ENCODE measurements around the gene RGS9.
"Not testable (repeated sequence)": the region's sequence is repeated elsewhere in the genome, so short reads cannot be mapped to it uniquely, and the experiment has no call there.

The RGS9 gene

DNA sequence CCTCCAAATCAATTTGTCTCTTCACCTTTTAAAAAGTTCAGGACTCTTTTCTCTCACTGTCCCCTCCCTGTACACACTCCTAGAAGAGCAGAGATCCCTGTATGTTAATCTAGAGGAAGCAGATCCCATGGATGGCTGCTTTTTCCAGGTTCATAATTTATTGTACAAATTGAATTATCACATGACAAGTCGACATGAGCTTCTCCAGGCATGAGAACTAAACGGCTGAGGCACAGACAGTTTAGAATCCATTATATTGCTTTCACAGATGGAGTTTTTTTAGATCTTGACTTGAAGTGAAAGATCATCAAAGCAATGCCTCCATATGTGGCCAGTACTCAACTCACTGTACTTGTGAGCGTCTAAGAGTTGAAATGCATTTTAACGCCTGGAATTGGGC, 47.9 kb downstream of the RGS9 start:
- no peak for DNase-seq

DNA sequence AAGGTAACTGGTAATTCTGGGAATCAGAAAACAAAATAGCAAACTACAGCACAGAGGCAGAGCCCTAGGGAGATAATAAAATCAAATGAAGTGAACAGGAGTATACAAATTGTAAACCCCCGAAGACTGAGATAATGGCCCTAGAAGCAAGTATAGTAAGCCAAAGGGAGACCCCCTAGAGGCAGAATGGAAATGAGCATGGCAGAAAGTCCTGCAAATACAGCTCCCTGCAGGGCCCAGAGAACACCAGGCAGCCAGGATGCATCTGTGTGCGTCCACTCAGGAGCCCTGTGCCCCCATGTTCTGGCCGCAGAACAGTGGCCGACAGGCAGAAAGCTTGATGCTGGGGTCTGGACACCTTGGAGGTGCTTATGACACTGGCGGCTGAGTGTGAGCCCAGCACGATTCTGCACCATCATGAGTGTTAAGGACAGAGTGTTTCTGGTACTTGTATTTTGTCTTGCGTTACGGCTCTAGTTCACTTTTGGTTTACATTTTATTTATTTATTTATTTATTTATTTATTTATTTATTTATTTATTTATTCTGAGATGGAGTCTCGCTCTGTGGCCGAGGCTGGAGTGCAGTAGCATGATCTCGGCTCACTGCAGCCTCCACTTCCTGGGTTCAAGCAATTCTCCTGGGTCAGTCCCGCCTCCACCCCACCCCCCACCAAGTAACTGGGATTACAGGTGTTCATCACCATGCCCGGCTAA, 48.7 kb downstream of the RGS9 start:
- DNase-seq: no peak

DNA sequence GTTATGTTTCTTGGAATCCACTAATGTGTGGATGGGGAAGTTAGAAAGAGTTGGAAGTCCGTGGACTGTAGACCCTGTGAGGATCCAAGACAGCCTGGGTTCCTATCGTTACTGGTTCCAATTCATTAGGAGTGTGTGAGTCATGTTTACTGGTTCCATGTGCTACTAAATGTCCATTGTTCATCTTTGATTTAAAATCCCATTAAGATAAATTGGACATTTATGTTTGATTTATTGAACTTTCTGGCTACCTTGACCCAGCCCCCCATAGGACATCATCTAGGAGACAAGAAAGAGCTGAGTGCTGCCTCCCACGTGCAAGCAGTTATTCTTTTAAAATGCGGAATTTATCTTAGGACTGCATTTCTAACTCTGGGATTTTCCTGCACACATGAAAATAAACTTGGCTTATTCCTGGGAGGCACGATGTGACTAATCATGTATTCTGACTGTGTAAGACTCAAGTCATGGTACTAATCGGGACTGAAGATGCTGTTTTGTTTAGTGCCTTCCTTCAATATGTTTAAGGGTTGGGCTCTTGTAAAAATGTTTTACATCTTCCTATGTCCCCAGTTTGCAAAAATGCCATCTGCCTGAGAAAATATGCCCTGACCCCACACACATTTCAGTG, 53.4 kb downstream of the RGS9 start:
- no peak for DNase-seq

DNA sequence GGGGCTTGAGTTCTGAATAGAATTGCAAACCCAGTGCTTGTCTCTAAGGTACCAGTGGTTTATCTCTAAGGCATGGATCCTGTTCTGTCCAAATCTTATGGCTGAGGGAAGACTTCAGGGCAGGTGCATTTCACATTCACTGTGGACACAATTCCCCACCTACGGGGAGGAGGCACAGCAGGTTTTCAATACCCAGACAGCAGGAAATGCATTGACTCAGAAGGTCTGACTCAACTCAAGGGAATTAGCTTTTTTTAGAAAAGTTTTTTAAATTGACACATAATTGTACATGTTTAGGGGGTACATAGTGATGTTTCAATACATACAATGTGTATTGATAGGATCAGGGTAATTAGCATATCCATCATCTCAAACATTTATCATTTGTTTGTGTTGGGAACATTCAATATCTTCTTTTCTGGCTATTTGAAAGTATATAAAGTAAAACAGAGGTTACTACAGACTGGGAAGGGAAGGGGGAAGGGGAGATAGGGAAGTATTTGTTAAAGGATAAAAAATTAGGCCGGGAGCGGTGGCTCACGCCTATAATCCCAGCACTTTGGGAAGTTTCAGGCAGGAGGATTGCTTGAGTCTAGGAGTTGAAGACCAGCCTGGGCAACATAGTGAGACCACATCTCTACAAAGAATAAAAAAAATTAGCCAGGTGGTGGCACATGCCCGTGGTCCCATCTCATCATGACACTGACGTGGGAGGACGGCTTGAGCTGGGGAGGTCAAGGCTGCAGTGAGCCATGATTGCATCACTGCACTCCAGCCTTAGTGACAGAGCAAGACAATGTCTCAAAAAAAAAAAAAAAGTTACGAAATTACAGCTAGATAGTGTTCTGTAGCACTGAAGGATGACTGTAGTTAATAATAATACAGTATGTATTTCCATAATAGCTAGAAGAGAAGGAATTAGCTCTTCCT, 54.9 kb downstream of the RGS9 start:
- DNase-seq: no peak

DNA sequence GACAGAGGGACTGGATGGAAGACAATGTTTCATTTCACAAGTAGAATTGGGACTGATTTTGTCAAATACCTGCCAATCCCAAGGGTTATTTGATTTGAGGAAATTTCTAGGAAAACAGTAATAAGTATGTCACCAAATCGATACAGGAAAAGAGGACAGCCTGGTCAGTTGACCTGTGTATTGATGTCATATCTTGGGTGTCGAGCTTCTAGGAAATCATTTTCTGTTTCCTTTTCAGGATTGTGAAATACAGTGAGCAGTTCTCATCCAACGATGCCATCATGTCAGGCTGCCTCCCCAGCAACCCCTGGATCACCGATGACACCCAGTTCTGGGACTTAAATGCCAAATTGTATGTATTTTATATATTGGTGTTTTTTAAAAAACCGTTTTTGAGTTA, 56.1 kb downstream of the RGS9 start:
- no peak for DNase-seq

DNA sequence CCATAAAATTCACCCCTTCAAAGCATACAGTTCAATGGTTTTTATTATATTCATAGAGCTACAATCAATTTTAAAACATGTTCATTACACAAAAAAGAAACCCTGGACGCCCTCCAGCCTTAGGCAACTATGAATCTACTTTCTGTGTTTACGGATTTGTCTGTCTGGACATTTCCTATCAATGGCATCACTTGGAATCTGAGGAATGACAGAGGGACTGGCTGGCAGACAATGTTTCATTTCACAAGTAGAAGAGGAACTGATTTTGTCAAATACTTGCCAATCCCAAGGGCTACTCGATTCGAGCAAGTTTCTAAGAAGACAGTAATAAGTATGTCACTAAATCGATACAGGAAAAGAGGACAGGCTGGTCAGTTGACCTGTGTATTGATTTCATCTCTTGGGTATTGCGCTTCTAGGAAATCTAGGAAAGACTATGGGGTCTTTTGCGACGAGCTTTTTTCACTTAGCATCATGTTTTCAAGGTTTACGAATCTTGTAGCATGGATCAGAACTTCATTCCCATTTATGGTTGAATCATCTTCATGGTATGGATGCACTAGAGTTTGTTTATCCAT, 56.6 kb downstream of the RGS9 start:
- no peak for DNase-seq

DNA sequence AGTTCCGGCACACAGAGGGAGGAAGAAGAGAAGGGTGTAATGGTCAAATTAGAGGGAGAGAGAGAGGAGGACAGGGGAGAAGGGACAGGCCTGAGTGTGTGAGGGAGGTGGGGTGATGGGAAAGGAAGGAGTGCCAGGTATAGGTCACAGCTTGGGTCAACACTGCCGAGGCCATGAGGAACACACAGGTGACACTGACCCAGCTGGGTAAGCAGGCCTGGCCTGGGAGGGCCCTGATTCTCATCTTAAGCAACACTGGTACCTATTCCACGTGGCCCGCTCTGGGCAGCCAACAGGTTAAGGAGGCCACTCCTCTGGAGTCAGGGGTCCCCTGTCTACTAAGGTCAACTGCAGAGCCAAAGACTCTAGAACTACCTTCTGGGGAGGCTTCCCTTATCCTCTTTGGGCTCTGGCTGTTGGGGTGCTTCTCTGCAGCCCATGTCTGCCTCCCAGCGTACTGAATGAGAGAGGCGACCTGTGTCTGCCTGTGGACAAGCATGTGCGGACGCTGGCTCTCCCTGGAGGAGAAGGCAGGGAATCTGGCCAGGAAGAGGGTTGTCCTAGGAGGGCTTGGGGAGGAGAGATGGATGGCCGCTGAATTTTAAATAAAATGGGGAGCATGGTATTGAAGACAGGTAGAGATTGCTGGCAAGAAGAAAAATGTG, 57.6 kb downstream of the RGS9 start:
- no peak for DNase-seq

DNA sequence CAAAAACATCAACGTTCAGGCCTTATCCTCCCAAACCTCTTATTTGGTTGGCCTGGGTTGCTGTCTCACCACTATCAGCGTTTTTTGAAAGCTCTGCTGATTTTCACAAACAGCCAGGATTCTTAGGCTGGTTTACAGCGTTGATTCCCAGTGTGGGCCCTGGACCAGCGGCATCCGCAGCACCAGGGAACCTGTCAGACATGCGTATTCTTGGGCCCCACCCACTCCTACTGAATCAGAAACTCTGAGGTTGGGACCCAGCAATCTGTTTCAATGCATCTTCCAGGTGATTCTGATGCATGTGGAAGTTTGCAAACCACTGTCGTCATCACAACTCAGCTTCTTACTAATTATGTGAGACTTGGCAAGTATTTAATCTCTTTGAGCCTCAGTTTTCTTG, 58.5 kb downstream of the RGS9 start:
- no peak for DNase-seq

DNA sequence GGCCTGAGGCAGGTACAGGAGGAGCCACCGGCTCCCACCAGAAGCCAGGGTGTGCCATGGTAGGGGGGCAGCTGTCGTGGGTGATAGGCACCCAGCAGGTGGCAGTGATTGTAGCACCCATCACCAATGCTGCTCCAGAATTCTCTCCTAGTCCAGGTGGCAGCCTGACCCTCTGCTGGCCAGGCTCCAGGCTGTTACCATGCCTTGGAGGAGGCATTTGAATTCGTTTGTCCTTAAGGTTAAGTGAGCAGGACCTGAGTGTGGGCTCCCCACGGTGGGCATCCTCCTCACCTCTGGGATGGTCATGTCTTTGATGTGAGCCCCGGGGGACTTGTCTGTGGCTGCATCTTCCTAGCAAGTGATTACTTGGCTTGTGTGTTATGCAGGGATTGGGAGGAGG, 59.4 kb downstream of the RGS9 start:
- DNase-seq: no peak

DNA sequence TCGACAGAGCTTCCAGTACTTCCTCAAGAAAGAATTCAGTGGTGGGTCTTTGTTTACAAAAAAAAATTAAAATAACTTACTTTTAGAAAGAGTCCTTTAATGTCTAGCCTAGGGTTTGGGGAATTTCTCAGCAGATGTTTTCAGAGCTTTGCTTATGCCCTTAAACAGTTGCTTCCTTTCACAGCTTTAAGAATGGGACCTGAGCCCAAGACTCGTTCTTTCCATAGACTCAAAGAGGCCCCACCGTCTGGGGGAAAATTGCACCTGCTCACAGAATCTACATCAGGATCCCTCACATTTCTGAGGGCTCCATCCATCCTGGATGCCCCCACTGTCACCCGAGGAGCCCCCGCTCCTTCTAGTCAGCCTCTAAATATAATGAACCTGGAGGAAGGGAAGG, 60.0 kb downstream of the RGS9 start:
- DNase-seq: no peak

DNA sequence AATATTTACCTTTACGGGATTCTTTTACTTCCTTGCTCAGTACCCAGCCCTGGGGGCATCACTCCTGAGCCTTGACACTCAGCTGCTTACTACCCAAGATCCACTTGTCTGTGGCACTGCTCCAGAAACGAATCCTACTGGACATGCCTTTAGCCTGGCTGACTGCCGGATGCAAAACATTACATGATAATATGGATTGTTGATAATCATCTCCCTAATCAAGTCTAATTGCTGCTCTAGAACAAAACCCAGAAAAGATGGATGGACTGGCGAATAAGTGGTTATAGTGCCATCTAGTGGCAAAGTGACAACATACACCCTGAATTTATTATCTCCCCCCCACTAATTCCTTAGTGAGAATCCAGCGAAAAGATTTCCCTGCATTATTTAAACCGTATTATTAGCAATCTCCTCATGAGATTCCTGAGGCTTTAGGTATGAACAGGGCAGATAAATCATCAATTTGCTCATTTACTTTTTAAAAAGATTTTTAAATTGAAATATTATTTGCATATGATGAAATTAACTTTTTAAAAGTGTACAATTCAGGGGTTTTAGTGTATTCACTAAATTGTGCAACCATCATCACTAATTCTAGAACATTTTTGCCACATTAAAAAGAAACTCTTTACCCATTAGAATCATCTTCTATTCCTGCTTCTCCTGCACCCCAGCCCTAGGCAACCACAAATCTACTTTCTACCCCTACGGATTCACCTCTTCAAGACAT, 61.6 kb downstream of the RGS9 start:
- no peak for DNase-seq

DNA sequence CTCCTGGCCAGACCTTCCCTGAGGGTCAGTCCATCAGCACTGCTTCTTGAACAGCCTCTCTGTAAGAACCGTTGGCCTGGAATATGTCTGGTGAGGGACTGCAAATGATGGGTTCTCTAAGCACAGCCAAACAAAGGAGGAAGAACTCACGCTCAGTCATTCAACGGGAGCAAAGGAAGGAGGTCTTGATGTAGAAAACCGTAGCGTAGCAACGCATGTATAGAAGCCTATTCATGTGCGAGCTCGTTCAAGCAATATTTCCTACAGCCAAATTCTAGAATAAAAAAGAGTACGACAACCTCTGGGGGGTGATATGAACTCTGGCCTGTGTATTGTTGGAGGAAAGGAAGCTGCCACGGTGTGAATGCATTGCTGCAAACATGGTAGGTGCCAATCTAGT, 64.2 kb downstream of the RGS9 start:
- DNase-seq: no peak

DNA sequence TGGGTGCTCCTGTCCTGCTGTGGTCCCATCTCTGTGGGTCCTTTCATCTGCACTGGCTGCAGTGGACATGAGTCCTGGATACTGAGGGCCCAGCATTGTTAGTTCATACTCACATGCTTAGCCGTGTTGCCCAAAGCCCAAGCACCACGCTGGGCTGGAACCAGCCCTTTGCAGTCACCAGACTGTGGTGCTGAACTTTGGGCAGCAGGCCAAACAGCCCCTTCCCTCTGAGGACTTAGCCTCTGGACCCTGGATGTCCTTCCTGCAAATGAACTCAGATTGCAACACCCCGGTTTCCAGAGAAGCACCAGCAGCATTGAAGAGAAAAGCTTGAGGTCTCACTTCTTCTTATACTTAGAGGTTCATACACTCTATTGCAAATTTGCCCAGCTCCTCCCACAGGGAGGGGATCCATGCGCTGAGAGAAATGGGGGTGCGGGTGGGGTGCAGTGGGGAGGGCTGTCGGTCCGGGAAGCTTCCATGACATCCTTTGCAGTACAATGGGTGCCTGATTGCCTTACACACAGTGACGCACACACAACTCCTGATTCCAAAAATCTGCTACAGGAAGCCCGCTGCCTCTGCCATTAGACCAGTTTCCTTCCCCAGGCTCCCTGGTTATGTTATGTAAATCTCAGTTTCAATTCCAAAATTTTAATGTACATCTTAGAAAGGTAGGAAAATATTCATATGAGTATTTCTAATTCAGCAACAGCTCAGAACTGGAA, 65.8 kb downstream of the RGS9 start:
- DNase-seq: no peak

DNA sequence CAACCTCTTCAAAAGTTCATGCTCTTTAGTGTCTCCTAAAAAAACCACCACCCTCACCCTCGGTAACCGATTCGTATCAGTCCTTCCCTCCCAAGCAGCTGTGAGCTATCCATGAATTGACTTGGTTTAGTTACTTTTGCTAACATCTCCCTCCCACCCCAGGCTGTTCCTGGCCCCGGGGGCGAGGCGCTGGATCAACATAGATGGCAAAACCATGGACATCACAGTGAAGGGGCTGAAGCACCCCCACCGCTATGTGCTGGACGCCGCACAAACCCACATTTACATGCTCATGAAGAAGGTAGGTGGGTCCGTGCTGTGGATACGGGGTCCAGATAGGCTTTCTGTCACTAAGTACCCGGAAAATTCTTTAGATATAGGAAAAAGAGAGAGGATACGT, 66.8 kb downstream of the RGS9 start:
- no peak for DNase-seq

DNA sequence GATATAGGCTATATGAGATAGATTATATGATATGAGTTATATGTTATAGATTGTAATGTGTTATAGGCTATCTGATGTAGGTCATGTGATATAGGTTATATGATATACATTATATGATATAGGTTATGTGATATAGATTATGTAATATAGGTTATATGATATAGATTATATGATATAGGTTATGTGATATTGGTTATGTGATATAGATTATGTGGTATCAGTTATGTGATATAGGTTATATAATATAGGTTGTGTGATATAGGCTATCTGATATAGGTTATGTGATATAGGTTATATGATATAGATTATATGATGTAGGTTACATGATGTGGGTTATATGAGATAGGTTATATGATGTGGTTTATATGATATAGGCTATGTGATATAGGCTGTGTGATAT, 68.5 kb downstream of the RGS9 start:
- no peak for DNase-seq

DNA sequence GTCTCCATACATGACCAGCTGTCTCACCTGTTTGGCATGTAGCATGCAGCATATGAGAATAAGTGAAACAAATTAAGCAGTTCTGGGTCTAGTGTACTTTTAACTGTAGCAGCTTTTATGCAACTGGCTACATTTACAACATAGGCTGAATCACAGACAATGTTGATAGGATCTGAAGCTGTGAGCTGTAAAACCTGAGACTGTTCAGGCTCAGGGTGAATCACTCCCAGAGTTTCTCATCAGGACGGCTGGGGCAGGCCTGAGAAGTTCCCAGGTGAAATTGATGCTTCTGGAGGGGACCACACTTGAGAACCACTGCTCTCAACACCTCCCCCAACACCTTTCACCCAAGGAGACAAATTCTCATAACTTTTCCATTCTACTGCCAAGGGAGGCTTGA, 70.3 kb downstream of the RGS9 start:
- DNase-seq: not testable (repeated sequence)

DNA sequence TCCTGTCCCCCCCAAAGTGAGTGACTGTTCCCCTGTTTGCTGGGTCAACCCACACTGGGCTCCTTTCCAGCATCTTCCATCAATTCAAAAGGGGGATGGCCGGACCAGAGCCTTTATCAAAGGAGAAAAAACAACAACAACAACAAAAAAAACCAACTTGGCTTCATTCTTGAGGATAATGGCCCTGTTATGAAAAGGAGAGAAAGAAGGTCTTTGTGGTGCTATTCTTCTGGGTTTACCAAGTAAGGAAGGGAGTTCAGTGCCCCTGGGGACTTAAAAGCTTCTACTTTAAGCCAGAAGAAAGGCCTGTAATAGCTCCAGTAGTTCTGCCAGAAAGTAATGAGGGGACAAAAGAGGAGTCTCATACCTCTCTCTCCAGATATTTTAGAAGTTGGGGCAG, 71.5 kb downstream of the RGS9 start:
- DNase-seq: no peak

DNA sequence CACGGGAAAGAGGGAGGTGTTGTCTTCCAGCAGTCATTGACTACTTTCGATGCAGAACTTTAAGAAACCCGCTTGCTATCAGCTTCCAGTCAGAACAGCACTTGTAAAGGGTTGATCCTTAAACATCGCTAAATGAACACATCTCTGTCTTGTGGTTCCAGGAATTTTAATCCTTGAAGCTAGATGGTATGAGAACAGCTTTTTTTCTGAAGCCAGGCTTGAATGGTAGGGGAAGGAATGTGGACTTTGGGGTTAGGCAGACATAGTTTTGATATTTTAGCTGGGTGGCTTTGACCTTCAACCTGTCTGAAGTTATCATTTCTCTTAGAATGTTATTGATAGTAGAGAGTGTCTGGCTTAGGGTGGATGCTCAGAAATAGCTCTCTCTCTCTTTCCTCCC, 81.1 kb downstream of the RGS9 start:
- no peak for DNase-seq

DNA sequence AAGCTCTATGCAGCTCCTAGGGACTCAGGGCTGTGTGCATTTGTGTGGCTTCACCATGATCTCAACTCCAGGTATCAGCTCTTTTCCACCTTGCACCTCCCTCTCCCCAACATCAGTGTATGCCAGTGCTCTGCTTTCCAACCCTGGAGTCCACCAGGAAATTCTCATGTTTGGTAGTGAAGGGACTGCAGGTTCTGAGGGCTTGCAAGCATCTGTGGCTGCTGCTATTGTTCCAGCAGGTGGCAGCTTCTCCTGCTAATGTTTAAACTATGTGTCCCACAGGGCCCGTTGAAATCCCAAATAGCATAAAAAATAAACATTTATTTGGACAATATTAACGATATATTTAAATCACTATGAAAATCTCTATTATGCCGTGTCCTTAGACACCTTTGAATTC, 82.0 kb downstream of the RGS9 start:
- no peak for DNase-seq

DNA sequence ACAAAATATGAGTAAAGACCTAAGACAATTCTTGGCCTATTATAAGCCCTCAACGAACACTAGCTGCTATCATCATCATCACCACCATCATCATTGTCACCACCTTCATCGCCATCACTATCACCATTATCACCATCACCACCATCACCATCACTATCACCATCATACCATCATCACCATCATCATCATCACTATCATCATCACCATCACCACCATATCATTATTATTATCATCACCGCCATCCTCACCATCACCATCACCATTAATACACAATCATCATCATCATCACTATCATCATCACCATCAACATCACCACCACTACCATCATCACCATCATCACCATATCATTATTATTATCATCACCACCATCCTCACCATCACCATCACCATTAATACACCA, 82.5 kb downstream of the RGS9 start:
- no peak for DNase-seq

DNA sequence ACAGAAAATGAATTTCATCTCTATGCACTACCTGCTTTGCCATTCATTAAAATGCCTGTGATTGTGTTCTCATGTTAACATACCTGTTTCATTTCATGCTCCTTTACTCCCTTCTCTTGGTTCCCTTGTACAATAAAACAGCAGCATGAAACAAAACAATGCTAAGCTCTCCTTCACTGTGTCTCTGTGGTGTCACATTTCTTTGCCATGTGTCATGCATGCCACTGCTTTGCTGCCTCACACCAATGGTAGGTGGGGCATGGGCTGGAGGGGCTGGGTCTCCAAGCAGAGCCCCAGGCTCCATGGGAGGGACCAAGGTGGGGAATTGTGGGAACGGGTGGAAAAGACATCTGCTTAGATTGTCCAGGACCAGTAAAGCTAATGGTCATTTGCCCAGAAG, 83.6 kb downstream of the RGS9 start:
- no peak for DNase-seq
